HEK293 (cell line): Measurements from ENCODE around the gene ADH4.

Experiments used
- CTCF ChIA-PET: fragments of 350-600 bp; formaldehyde crosslinking; extraction: SDS; loops from one replicate; lab custom pipeline; 2021; ENCODE audit warnings: antibody characterized with exemption; lab: Yijun Ruan, JAX
- POLR2A ChIA-PET: fragments of 300-600 bp; formaldehyde crosslinking; extraction: SDS; loops from one replicate; lab custom pipeline; 2020; ENCODE audit warnings: antibody characterized with exemption, inconsistent platforms; lab: Yijun Ruan, JAX
- H3K27ac ChIP-seq: fragments of 200-500 bp; sonication (Bioruptor generic); 2 replicates; pipeline ENCODE4 v1.5.1; 2014; ENCODE audit warnings: low read depth, low read length, control low read depth, inconsistent platforms; ENCODE audit errors: extremely low read depth
- H3K36me3 ChIP-seq, 2 experiments: fragments of 200-500 bp in 1 of 2; sonication (Bioruptor generic) in 1 of 2; 1 replicate in 1 of 2; 2 replicates in 1 of 2; pipeline ENCODE4 v1.5.1; 2014 to 2017; ENCODE audit warnings: inconsistent platforms in 2 of 2, low read length in 2 of 2; ENCODE audit not compliant: control insufficient read depth in 2 of 2, insufficient read depth in 1 of 2
- H3K4me1 ChIP-seq: fragments of 200-500 bp; sonication (Bioruptor generic); 2 replicates; pipeline ENCODE4 v1.5.1; 2014; ENCODE audit warnings: mild to moderate bottlenecking, low read length, inconsistent platforms; ENCODE audit not compliant: control insufficient read depth, insufficient read depth
- H3K4me3 ChIP-seq: 2 replicates; pipeline ENCODE4 v1.5.1; 2011; ENCODE audit warnings: low read depth, mild to moderate bottlenecking, control low read depth, low read length, moderate library complexity
- H3K9me3 ChIP-seq: fragments of 200-500 bp; sonication (Bioruptor generic); 2 replicates; pipeline ENCODE4 v1.5.1; 2014; ENCODE audit warnings: low read depth, low read length, inconsistent platforms; ENCODE audit not compliant: control insufficient read depth, insufficient read depth
- GLI2 ChIP-seq: fragments of 450-650 bp; formaldehyde crosslinking; IDR thresholded peaks from 2 replicates; pipeline ENCODE4; 2017; ENCODE audit warnings: missing biosample characterization, missing genetic modification characterization, low read depth, borderline replicate concordance
- GLIS1 ChIP-seq: fragments of 450-650 bp; formaldehyde crosslinking; IDR thresholded peaks from 2 replicates; pipeline ENCODE4 v1.5.1; 2016; ENCODE audit warnings: missing biosample characterization, missing genetic modification characterization
- MYNN ChIP-seq: fragments of 450-650 bp; formaldehyde crosslinking; IDR thresholded peaks from 2 replicates; pipeline ENCODE4 v1.5.1; 2016; ENCODE audit warnings: missing biosample characterization, missing genetic modification characterization, borderline replicate concordance
- PRDM10 ChIP-seq: fragments of 450-650 bp; formaldehyde crosslinking; IDR thresholded peaks from 2 replicates; pipeline ENCODE4 v1.5.1; 2016; ENCODE audit warnings: missing biosample characterization, missing genetic modification characterization
- SETDB1 ChIP-seq: IDR thresholded peaks from one replicate; pipeline ENCODE4 v1.6.1; 2017; ENCODE audit warnings: mild to moderate bottlenecking, low read length, moderate library complexity, mixed read lengths; ENCODE audit not compliant: insufficient read length
- SP7 ChIP-seq: fragments of 450-650 bp; formaldehyde crosslinking; IDR thresholded peaks from 2 replicates; pipeline ENCODE4 v1.5.1; 2016; ENCODE audit warnings: missing biosample characterization, missing genetic modification characterization
- TRIM28 ChIP-seq: IDR thresholded peaks from 2 replicates; pipeline ENCODE4 v1.6.1; 2011; ENCODE audit warnings: low read length, control low read depth, borderline replicate concordance
- ZBTB21 ChIP-seq: fragments of 450-650 bp; formaldehyde crosslinking; IDR thresholded peaks from 2 replicates; pipeline ENCODE4 v1.5.1; 2017; ENCODE audit warnings: missing biosample characterization, missing genetic modification characterization
- ZNF157 ChIP-seq: fragments of 450-650 bp; formaldehyde crosslinking; IDR thresholded peaks from 2 replicates; pipeline ENCODE4 v1.5.1; 2016; ENCODE audit warnings: missing biosample characterization, missing genetic modification characterization
- ZNF16 ChIP-seq: fragments of 450-650 bp; formaldehyde crosslinking; IDR thresholded peaks from 2 replicates; pipeline ENCODE4 v1.5.1; 2016; ENCODE audit warnings: low read depth, missing biosample characterization, missing genetic modification characterization
- ZNF239 ChIP-seq: fragments of 450-650 bp; formaldehyde crosslinking; IDR thresholded peaks from 2 replicates; pipeline ENCODE4 v1.5.1; 2016; ENCODE audit warnings: missing biosample characterization, missing genetic modification characterization
- ZNF366 ChIP-seq: fragments of 450-650 bp; formaldehyde crosslinking; conservative IDR thresholded peaks from 2 replicates; pipeline ENCODE4 v1.5.1; 2016; ENCODE audit warnings: missing biosample characterization, missing genetic modification characterization
- ZNF391 ChIP-seq: fragments of 450-650 bp; formaldehyde crosslinking; IDR thresholded peaks from 2 replicates; pipeline ENCODE4 v1.5.1; 2016; ENCODE audit warnings: low read depth, missing biosample characterization, missing genetic modification characterization, borderline replicate concordance
- ZNF488 ChIP-seq: fragments of 450-650 bp; formaldehyde crosslinking; IDR thresholded peaks from 2 replicates; pipeline ENCODE4 v1.5.1; 2016; ENCODE audit warnings: missing biosample characterization, missing genetic modification characterization
- ZNF549 ChIP-seq: fragments of 450-650 bp; IDR thresholded peaks from 2 replicates; pipeline ENCODE4 v1.5.1; 2018; ENCODE audit warnings: missing biosample characterization, missing genetic modification characterization, mild to moderate bottlenecking, inconsistent platforms, moderate library complexity
- TF ChIP-seq, protein P1 (sequence below): fragments of 450-650 bp; formaldehyde crosslinking; IDR thresholded peaks from 2 replicates; pipeline ENCODE4 v1.5.1; 2017; ENCODE audit warnings: missing biosample characterization, missing genetic modification characterization
- TF ChIP-seq, protein P2 (sequence below): fragments of 450-650 bp; formaldehyde crosslinking; IDR thresholded peaks from 2 replicates; pipeline ENCODE4 v1.5.1; 2016; ENCODE audit warnings: missing biosample characterization, missing genetic modification characterization, borderline replicate concordance
- TF ChIP-seq, protein P3 (sequence below): fragments of 450-650 bp; formaldehyde crosslinking; IDR thresholded peaks from 2 replicates; pipeline ENCODE4 v1.5.1; 2016; ENCODE audit warnings: missing biosample characterization, missing genetic modification characterization

The ADH4 gene

GRCh38 chr4:99161373-99162099 is 17.4 kb upstream of the ADH4 start (continued):
- TF ChIP-seq GLIS1 (tag by site-specific recombination): no peak
- TF ChIP-seq, protein P1, sequence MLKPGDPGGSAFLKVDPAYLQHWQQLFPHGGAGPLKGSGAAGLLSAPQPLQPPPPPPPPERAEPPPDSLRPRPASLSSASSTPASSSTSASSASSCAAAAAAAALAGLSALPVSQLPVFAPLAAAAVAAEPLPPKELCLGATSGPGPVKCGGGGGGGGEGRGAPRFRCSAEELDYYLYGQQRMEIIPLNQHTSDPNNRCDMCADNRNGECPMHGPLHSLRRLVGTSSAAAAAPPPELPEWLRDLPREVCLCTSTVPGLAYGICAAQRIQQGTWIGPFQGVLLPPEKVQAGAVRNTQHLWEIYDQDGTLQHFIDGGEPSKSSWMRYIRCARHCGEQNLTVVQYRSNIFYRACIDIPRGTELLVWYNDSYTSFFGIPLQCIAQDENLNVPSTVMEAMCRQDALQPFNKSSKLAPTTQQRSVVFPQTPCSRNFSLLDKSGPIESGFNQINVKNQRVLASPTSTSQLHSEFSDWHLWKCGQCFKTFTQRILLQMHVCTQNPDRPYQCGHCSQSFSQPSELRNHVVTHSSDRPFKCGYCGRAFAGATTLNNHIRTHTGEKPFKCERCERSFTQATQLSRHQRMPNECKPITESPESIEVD: no peak
- no peak for TF ChIP-seq SP7 (tag by site-specific recombination)
- no peak for TF ChIP-seq ZNF549
- TF ChIP-seq PRDM10: no peak
- TF ChIP-seq, protein P2, sequence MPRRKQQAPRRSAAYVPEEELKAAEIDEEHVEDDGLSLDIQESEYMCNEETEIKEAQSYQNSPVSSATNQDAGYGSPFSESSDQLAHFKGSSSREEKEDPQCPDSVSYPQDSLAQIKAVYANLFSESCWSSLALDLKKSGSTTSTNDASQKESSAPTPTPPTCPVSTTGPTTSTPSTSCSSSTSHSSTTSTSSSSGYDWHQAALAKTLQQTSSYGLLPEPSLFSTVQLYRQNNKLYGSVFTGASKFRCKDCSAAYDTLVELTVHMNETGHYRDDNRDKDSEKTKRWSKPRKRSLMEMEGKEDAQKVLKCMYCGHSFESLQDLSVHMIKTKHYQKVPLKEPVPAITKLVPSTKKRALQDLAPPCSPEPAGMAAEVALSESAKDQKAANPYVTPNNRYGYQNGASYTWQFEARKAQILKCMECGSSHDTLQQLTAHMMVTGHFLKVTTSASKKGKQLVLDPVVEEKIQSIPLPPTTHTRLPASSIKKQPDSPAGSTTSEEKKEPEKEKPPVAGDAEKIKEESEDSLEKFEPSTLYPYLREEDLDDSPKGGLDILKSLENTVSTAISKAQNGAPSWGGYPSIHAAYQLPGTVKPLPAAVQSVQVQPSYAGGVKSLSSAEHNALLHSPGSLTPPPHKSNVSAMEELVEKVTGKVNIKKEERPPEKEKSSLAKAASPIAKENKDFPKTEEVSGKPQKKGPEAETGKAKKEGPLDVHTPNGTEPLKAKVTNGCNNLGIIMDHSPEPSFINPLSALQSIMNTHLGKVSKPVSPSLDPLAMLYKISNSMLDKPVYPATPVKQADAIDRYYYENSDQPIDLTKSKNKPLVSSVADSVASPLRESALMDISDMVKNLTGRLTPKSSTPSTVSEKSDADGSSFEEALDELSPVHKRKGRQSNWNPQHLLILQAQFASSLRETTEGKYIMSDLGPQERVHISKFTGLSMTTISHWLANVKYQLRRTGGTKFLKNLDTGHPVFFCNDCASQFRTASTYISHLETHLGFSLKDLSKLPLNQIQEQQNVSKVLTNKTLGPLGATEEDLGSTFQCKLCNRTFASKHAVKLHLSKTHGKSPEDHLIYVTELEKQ (tag by site-specific recombination): no peak
- no peak for TF ChIP-seq TRIM28

GRCh38 chr4:99159699-99160098 is 15.6 kb upstream of the ADH4 start:
- Histone ChIP-seq H3K36me3 (no peaks in the 10 kb centered on the region), H3K4me3 (no peak overlapping the region), H3K27ac (no peak overlapping the region), H3K4me1 (no peaks in the 10 kb centered on the region), H3K9me3 (no peaks in the 10 kb centered on the region)
- POLR2A ChIA-PET: no interaction called here
- CTCF ChIA-PET: no interaction called here
- TF ChIP-seq ZNF239 (tag by site-specific recombination) (no peak), ZNF366 (tag by site-specific recombination) (no peak), ZBTB21 (tag by site-specific recombination) (no peak), PRDM10 (no peak), ZNF391 (tag by site-specific recombination) (no peak), ZNF488 (tag by site-specific recombination) (no peak), SETDB1 (no peak), ZNF157 (tag by site-specific recombination) (no peak), GLI2 (tag by site-specific recombination) (no peak), MYNN (no peak), ZNF16 (tag by site-specific recombination) (no peak)
- TF ChIP-seq, protein P3, sequence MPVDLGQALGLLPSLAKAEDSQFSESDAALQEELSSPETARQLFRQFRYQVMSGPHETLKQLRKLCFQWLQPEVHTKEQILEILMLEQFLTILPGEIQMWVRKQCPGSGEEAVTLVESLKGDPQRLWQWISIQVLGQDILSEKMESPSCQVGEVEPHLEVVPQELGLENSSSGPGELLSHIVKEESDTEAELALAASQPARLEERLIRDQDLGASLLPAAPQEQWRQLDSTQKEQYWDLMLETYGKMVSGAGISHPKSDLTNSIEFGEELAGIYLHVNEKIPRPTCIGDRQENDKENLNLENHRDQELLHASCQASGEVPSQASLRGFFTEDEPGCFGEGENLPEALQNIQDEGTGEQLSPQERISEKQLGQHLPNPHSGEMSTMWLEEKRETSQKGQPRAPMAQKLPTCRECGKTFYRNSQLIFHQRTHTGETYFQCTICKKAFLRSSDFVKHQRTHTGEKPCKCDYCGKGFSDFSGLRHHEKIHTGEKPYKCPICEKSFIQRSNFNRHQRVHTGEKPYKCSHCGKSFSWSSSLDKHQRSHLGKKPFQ (tag by site-specific recombination): no peak
